T-helper 9 cell (primary cell): ENCODE measurements around the gene PRSS23.
"Not testable (repeated sequence)": the region's sequence is repeated elsewhere in the genome, so short reads cannot be mapped to it uniquely, and the experiment has no call there.

Source experiments
- DNase-seq: peaks from one replicate; pipeline ENCODE4 v3.0.0-alpha.2; 2020

The PRSS23 gene

GRCh38 chr11:86815726-86816125, 15.4 kb downstream of the PRSS23 start:
- no peak for DNase-seq

DNA sequence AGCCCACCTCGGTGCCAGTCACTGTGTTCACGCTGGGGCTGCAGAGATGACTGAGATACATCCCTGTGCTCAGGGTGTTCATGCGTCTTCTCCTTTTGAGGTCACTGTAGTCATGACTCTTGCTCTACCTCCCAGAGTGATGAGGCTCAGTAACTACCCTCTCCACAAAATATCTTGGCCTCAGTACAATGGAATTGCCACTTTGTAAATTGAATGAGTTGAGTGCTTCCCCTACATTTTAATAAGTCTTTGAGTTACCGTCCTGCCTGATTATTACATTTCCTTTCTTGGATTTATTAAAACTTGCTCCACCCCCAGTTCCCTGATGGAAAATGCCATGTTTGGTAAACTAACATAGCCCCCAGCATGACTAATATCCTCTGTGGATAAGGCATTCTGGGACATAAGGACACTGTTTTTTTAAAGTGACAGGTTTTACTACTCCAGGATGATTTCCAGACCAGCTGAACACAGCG, 15.9 kb downstream of the PRSS23 start:
- DNase-seq, result no peak

- no peak for DNase-seq
These were observed 18.3 kb downstream of the PRSS23 start for GRCh38 chr11:86818462-86819192.

- not testable (repeated sequence) for DNase-seq
These were observed 23.8 kb downstream of the PRSS23 start for GRCh38 chr11:86824139-86824538.

GRCh38 chr11:86834376-86834775, 34.0 kb downstream of the PRSS23 start:
- DNase-seq, result not testable (repeated sequence)

DNA sequence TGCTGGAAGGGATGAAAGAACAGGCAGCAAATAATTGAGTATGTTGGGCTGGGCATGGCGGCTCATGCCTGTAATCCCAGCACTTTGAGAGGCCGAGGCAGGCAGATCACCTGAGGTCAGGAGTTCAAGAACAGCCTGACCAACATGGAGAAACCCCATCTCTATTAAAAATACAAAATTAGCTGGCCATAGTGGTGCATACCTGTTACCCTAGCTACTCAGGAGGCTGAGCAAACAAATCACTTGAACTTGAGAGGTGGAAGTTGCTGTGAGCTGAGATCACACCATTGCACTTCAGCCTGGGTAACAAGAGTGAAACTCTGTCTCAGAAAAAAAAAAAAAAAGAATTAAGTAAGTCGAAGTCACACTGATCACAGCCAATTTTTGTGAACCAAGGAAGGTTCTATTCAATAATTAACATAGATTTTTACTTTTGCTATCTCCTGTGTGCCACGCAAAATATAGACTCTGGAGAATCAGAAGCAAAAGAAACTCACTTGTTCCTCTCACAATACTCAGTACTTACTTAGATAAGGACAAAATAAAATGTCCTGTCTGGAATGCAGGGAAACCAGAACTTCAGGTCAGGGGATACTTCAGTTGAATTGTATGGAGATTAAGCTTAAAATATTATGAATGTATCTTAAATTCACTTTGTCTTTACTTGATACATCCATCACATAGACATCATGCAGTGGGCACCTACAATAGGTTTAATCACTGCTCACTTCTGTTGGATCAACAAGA, 44.6 kb downstream of the PRSS23 start:
- not testable (repeated sequence) for DNase-seq

GRCh38 chr11:86848132-86848531, 47.8 kb downstream of the PRSS23 start:
- no peak for DNase-seq

- DNase-seq, result no peak
These were observed 49.3 kb downstream of the PRSS23 start for GRCh38 chr11:86849679-86850078.
